Fibroblast of gingiva (primary cell): Measurements from ENCODE around the gene HADHB.
A peak's percentile ranks its signal among the peaks of the same experiment; 100 is the strongest.

Source experiments
- DNase-seq: peaks from one replicate; pipeline ENCODE4 v3.0.0-alpha.2; 2011; ENCODE audit warnings: low read depth

The HADHB gene

DNA sequence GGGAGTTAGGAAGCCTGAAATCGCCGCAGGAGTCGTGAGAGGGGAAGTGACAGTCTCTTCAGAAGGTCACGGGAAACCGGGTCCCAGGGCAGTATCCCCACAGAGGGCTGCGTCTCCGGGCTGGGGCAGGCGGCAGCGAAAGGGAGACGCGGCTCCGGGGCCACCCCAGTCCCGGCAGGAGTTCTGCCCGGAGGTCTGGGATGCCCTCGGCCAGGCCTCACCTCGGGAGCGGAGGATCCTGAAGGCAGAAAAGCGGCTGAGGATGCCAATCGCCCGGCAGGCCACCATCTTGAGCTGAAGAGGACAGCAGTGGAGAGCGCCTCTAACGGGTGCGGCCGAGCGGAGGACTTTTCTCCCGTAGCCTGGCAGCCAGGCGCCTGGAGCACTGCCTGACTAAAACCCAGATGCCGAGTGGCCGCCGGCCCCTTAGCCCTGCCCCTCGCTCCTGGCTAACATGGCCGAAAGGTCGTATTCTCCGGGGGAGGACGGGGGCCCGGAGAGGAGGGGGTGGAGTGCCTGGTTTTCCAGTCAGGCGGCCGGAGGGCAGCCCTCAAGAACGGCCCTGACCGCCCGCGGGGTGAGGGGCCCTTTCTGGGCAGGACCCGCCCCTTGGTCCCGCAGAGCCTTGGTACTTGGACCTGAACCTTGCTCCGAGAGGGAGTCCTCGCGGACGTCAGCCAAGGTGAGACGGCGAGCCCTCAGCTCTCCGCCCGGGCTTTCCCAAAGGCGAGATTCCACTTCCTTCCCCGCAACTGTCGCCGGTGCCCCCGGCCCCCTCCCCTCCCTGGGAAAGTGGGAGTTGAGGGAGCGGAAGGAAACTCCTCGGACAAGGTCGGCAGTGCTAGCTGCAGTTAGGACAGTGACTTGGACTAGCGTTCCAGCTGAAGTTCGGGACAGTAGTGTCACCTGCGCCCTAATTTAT is at the start of gene HADHB, which contains the start of gene HADHA:
TSS of gene HADHB (plus strand) at position 631 of the 922 bp plus-strand sequence. CDS start 9,316 bp downstream, outside the sequence.
TSS of gene HADHA (minus strand) at position 324 of the 922 bp plus-strand sequence. CDS start at position 288, 36 bp downstream.
- peak; percentile 92 for DNase-seq

GRCh38 chr2:26195040-26195984 is 49.4 kb upstream of the HADHB start:
- DNase-seq = no peak

GRCh38 chr2:26196683-26197418 is 47.9 kb upstream of the HADHB start:
- DNase-seq = no peak

GRCh38 chr2:26197516-26197915 is 47.2 kb upstream of the HADHB start:
- no peak for DNase-seq

DNA sequence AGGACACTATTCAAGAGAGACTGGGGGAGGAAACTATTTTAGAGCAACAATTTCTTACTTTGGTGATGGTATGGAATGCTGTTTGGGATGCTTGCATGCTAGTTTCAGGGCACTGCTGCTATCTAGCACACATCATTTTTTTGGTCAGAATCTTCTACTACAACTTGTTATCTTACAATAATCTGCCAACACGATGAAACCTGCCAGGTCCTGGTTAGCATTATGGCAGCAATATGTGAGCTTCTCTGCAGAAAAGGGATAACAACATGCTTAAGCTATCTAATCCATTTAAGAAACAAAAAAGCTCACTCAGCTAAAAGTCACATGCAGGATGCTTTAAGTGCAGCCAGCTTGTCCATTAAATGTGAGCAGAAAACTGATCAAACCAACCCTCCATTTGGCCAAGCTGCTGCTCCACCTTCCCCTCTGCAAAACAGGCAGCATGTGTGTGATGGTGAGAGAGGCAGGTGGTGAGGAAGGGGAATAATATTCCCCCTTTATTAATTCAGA is 41.7 kb upstream of the HADHB start:
- no peak for DNase-seq

GRCh38 chr2:26203906-26204305 is 40.8 kb upstream of the HADHB start:
- no peak for DNase-seq

GRCh38 chr2:26212011-26212410 is 32.7 kb upstream of the HADHB start:
- no peak for DNase-seq

- no peak for DNase-seq
Observed at GRCh38 chr2:26214759-26215158, 30.0 kb upstream of the HADHB start.

GRCh38 chr2:26215833-26216232 is 28.9 kb upstream of the HADHB start:
- DNase-seq = no peak

- DNase-seq = no peak
Observed at GRCh38 chr2:26216587-26216986, 28.2 kb upstream of the HADHB start.

DNA sequence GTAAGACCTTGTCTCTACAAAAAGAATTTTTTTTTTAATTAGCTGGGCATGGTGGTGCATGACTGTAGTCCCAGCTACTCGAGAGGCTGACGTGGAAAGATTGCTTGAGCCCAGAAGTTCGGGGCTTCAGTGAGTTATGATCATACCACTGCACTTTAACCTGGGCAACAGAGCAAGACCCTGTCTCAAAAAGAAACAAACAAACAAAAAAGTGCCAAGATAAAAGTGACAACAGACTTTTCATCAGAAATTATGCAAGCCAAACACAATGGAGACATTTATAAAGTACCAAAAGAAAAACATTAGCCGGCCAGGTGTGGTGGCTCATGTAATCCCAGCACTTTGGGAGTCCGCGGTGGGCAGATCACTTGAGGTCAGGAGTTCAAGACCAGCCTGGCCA is 27.0 kb upstream of the HADHB start:
- DNase-seq = no peak

DNA sequence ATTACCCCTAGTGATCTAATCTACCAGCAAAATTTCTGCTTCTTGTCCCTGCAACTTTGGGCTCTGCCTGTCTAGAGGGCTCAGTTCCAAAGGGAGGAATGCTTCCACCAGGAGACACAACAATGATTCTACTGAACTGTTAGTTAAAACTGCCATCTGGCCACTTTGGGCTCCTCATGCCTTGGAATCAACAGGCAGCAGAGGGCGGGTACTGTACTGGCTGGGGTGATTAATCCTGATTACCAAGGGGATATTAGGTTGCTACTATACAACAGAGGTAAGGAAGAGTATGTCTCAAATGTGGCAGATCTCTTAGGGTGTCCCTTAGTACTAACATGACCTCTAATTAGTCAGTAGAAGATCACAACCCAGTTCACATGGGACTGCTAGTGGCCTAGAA is 21.7 kb upstream of the HADHB start:
- no peak for DNase-seq

DNA sequence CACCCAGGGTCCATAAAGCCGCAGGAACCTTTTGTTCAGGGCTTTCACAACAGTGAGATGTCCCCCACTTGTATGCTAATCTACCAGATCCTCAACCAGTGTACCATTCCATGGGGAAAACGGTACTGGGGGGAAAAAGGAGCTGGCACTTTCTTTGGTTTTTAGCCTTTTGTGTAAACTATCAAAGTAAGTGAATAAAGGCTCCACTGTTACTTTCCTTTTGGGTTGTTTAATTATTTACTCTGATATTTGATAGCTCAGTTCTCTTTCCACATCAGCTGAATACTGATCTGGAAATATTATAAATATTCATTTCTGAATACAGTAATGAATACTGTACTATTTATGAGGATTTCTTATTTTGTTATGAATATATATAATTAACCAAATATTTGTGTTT is 20.6 kb upstream of the HADHB start:
- DNase-seq = no peak

GRCh38 chr2:26229595-26229994 is 15.1 kb upstream of the HADHB start:
- no peak for DNase-seq

- DNase-seq = no peak
Observed at GRCh38 chr2:26230806-26231205, 13.9 kb upstream of the HADHB start.

DNA sequence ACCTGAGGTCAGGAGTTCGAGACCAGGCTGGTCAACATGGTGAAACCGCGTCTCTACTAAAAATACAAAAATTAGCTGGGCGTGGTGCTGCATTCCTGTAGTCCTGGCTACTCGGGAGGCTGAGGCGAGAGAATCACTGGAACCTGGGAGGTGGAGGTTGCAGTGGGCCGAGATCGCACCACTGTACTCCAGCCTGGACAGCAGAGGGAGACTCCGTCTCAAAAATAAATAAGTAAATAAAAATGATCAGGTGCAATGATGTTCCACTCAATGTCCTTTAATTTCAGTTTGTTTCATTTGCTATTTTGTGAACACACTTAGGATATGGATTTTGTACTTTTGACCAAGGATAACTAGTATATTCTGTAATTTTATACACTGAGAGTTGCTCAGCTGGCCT is 9.7 kb upstream of the HADHB start:
- no peak for DNase-seq

DNA sequence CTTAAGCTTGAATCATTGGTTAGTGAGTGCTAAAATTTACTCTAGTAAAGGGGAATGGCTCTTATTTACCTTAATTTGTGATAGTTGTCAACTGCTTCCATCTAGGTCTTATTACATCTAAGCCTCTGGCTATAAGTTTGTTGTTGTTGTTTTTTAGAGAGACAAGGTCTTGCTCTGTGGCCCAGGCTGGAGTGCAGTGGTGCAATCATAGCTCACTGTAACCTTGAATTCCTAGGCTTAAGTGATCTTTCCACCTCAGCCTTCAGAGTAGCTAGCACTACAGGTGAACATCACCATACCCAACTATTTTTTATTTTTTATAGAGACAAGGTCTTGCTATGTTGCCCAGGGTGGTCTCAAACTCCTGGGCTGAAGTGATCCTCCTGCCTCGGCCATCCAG is 6.9 kb upstream of the HADHB start:
- no peak for DNase-seq

GRCh38 chr2:26238311-26238958 is 6.3 kb upstream of the HADHB start:
- DNase-seq = peak; percentile 30

DNA sequence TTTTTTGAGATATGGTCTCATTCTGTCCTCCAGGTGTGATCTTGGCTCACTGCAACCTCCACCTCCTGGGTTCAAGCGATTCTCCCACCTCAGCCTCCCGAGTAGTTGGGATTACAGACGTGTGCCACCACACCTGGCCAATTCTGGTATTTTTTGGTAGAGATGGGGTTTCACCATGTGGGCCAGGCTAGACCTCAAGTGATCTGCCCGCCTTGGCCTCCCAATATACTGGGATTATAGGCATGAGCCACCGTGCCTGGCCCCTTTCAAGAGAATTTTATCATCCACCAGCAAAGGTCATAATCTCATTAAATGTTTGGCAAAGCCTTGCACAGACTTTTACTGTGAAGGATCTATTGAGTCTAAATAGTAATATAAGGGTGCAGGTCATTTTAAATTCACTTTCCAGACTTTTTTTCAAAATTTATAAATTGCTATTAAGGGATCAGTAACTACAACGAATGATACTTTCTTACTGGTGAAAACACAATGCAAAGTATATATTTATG is 2.8 kb upstream of the HADHB start:
- no peak for DNase-seq

- DNase-seq = peak; percentile 8
Observed at GRCh38 chr2:26243470-26244308, 1.1 kb upstream of the HADHB start.
